Stimulated activated CD4-positive, alpha-beta T cell treated with anti-CD3 and anti-CD28 coated beads, Interleukin-1b, Interleukin-23, amount 100 ng/mL, for 48 hours (primary cell): ENCODE results near the gene C17orf107.

Experiments
- DNase-seq: peaks from one replicate; pipeline ENCODE4 v3.0.0-alpha.2; 2020

Gene C17orf107

DNA sequence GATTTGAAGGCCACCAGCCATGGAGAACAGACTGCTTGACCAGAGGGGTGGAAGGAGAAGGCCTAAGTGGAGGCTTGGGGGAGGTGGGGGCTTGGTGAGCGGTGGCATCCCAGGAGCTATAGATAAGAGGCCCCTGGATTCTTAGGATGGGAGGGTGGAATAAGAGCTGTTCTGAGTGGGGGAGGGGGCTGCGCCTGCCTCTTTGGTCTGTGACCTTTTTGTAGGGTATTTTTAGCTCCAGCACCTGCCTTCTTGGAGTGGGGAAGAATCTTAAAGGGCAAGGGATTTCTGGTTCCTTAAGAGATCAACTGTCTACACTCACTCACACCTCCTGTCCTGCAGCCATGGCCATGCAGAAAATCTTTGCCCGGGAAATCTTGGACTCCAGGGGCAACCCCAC, 52.1 kb downstream of the C17orf107 start:
- no peak for DNase-seq
